HFFc6 (cell line): Measurements from ENCODE around the gene PCCA. TPM values are rescaled to one million over a fixed set of nuclear protein-coding genes. Genes with fewer than 3 reads are reported as not detected.

Source experiments
- DNase-seq: peaks from one replicate; pipeline ENCODE4 v3.0.0-alpha.2; 2018
- H3K27ac Mint-ChIP-seq: 2 replicates; pipeline ENCODE4 v1.8.0; 2020; ENCODE audit warnings: mild to moderate bottlenecking, mixed read lengths
- H3K27me3 Mint-ChIP-seq: 2 replicates; pipeline ENCODE4 v1.8.0; 2021; ENCODE audit warnings: mild to moderate bottlenecking, moderate library complexity, mixed read lengths; ENCODE audit not compliant: insufficient read depth
- H3K36me3 Mint-ChIP-seq: 2 replicates; pipeline ENCODE4 v1.8.0; 2021; ENCODE audit warnings: low read depth, mixed read lengths
- H3K4me1 Mint-ChIP-seq: 2 replicates; pipeline ENCODE4 v1.8.0; 2020; ENCODE audit warnings: low read depth, mixed read lengths
- H3K4me3 Mint-ChIP-seq: 2 replicates; pipeline ENCODE4 v1.8.0; 2020; ENCODE audit warnings: mild to moderate bottlenecking, moderate library complexity, mixed read lengths
- H3K9me3 Mint-ChIP-seq: 2 replicates; pipeline ENCODE4 v1.8.0; 2020; ENCODE audit warnings: mild to moderate bottlenecking, mixed read lengths
- CTCF ChIP-seq: fragments of 200-600 bp; sonication (generic); IDR thresholded peaks from 2 replicates; pipeline ENCODE4 v1.5.0; 2021; ENCODE audit warnings: antibody characterized with exemption, mild to moderate bottlenecking
- total RNA-seq, 6 experiments: library from RNA; stranded (reverse); fragmentation: NEBNext Ultra II Directional; extraction: Animal tissue kit (Norgen Biotek cat#: 25700); gene quantifications; 2 replicates in 1 of 6; 3 replicates in 5 of 6; pipeline ENCODE4 v1.2.3, GENCODE V29; 2021

Gene PCCA
- total RNA-seq, 6 experiments from 2014 or later: 12.9 to 16.9 (median 14.7) TPM

DNA sequence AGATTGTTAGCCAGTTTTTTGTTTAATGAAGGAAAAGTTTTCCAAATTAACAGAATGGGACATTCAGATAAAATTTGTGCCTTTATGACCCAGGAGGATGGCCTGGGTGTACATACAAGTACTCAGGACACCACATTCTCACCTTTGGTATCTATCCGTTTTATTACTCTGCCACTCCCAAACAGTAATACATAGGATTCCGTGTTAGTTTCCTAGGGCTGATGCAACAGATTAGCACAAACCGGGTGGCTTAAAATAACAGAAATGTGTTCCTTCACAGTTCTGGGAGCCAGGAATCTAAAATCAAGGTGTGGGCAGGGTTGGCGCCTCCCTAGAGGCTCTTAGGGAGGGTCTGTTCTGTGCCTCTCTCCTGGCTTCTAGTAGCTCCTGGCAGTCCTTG lies 369.8 kb downstream of the PCCA start:
- no peaks in the 10 kb centered on the region for H3K9me3 Mint-ChIP-seq
- H3K27ac Mint-ChIP-seq: no peak overlapping the region
- peaks cover 25% of the 10 kb centered on the region for H3K4me1 Mint-ChIP-seq
- no peak for TF ChIP-seq CTCF
- DNase-seq: no peak
- H3K27me3 Mint-ChIP-seq: no peaks in the 10 kb centered on the region
- H3K4me3 Mint-ChIP-seq: no peak overlapping the region
- H3K36me3 Mint-ChIP-seq: peaks cover 19% of the 10 kb centered on the region

GRCh38 chr13:100459747-100460146 lies 370.9 kb downstream of the PCCA start:
- Mint-ChIP-seq H3K27ac (no peak overlapping the region), H3K4me3 (no peak overlapping the region), H3K4me1 (peaks cover 27% of the 10 kb centered on the region), H3K36me3 (peaks cover 19% of the 10 kb centered on the region), H3K27me3 (no peaks in the 10 kb centered on the region), H3K9me3 (no peaks in the 10 kb centered on the region)
- TF ChIP-seq CTCF: no peak
- no peak for DNase-seq

GRCh38 chr13:100460266-100460665 lies 371.4 kb downstream of the PCCA start:
- Mint-ChIP-seq H3K27ac (no peak overlapping the region), H3K9me3 (no peaks in the 10 kb centered on the region), H3K36me3 (peaks cover 13% of the 10 kb centered on the region), H3K27me3 (no peaks in the 10 kb centered on the region), H3K4me3 (no peak overlapping the region), H3K4me1 (peaks cover 25% of the 10 kb centered on the region)
- no peak for DNase-seq
- TF ChIP-seq CTCF: no peak

DNA sequence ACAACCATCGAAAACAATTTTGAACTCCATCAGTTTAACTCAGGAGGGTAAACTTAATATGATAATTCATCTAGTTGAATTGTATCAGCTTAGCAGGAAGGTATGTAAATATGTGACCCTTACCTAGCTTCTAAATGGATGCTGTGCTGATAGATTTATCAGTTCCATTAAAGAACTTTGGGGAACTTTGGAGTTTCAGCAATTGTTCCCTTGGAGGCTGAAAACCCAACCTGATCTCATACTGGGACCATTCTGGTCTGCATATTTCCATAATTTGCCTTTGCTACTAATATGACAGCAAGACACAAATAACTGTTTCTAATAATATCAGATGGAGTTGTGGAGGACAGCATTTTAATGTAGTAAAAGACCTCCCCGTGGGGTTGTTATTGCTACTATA lies 371.9 kb downstream of the PCCA start:
- no peak for DNase-seq
- no peaks in the 10 kb centered on the region for H3K27me3 Mint-ChIP-seq
- no peak for TF ChIP-seq CTCF
- no peak overlapping the region for H3K4me3 Mint-ChIP-seq
- no peaks in the 10 kb centered on the region for H3K9me3 Mint-ChIP-seq
- no peak overlapping the region for H3K27ac Mint-ChIP-seq
- peaks cover 22% of the 10 kb centered on the region for H3K4me1 Mint-ChIP-seq
- H3K36me3 Mint-ChIP-seq: peaks cover 11% of the 10 kb centered on the region

GRCh38 chr13:100461309-100462030 lies 372.6 kb downstream of the PCCA start:
- no peak overlapping the region for H3K27ac Mint-ChIP-seq

More at GRCh38 chr13:100461309-100462030, 372.6 kb downstream of the PCCA start:
- TF ChIP-seq CTCF: no peak
- Mint-ChIP-seq H3K36me3 (peaks cover 5% of the 10 kb centered on the region; the same call in 1 of the 2 replicates), H3K9me3 (no peaks in the 10 kb centered on the region), H3K4me1 (peaks cover 22% of the 10 kb centered on the region), H3K27me3 (no peaks in the 10 kb centered on the region), H3K4me3 (no peak overlapping the region)
- DNase-seq: no peak
